Measurements from ENCODE around the gene ZNF276.

DNA sequence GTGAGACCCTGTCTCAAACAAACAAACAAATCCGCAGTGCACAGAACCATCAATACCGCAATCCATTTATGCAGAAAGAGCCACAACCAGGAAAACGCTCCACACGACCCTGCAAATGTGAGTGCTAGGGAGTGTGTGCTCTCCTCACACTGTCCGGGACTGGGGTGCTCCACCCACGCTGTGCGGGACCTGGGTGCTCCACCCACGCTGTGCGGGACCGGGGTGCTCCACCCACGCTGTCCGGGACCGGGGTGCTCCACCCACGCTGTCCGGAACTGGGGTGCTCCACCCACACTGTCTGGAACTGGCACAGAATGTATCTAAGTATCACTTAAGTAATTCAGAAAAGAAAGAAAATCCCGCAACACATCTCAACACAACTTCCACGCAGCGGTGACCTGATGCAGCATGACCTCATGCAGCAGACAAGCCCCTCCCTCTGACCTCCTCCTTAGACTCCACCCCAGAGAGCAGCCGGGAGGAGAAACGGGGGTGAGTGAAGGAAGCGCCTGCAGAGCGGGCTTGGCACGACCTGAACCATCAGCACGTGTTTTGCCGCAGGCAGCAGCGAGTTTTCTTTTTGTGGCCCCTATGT is 38.5 kb downstream of the ZNF276 start:
- TF ChIP-seq, protein P1, sequence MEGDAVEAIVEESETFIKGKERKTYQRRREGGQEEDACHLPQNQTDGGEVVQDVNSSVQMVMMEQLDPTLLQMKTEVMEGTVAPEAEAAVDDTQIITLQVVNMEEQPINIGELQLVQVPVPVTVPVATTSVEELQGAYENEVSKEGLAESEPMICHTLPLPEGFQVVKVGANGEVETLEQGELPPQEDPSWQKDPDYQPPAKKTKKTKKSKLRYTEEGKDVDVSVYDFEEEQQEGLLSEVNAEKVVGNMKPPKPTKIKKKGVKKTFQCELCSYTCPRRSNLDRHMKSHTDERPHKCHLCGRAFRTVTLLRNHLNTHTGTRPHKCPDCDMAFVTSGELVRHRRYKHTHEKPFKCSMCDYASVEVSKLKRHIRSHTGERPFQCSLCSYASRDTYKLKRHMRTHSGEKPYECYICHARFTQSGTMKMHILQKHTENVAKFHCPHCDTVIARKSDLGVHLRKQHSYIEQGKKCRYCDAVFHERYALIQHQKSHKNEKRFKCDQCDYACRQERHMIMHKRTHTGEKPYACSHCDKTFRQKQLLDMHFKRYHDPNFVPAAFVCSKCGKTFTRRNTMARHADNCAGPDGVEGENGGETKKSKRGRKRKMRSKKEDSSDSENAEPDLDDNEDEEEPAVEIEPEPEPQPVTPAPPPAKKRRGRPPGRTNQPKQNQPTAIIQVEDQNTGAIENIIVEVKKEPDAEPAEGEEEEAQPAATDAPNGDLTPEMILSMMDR (IDR thresholded peaks at IDR 0.05; ENCODE audit: low read length) = no peak
- TF ChIP-seq EZH2 (optimal IDR thresholded peaks at IDR 0.05; ENCODE audit: low read depth, low read length) = no peak
- no peak for TF ChIP-seq EZH2phosphoT487 (IDR thresholded peaks at IDR 0.05; ENCODE audit: low read length)
